GM12878 (cell line): ENCODE data around the gene RGS5.

Source experiments
- EGR1 ChIP-seq, 2 experiments: IDR thresholded peaks; 1 replicate in 1 of 2; 2 replicates in 1 of 2; pipeline ENCODE4 v1.6.1; 2011 to 2012; ENCODE audit warnings: low read depth in 2 of 2, low read length in 2 of 2, borderline replicate concordance in 1 of 2, mild to moderate bottlenecking in 1 of 2, moderate library complexity in 1 of 2
- MTA3 ChIP-seq: IDR thresholded peaks from 2 replicates; pipeline ENCODE4 v1.6.1; 2012; ENCODE audit warnings: low read length, inconsistent platforms, borderline replicate concordance
- POLR2AphosphoS2 ChIP-seq: IDR thresholded peaks from 2 replicates; pipeline ENCODE4 v1.6.1; 2011; ENCODE audit warnings: low read depth, mild to moderate bottlenecking, low read length, improper control_type of control experiment, moderate library complexity
- POLR2AphosphoS5 ChIP-seq: IDR thresholded peaks from 2 replicates; pipeline ENCODE4 v1.6.1; 2011; ENCODE audit warnings: mild to moderate bottlenecking, low read length, inconsistent platforms
- RCOR1 ChIP-seq: conservative IDR thresholded peaks from 2 replicates; pipeline ENCODE4 v1.6.1; 2012; ENCODE audit warnings: low read depth, low read length, improper control_type of control experiment
- SPI1 ChIP-seq: IDR thresholded peaks from 2 replicates; pipeline ENCODE4 v1.6.1; 2011; ENCODE audit warnings: low read depth, mild to moderate bottlenecking, low read length, moderate library complexity, borderline replicate concordance; ENCODE audit not compliant: insufficient read depth

DNA sequence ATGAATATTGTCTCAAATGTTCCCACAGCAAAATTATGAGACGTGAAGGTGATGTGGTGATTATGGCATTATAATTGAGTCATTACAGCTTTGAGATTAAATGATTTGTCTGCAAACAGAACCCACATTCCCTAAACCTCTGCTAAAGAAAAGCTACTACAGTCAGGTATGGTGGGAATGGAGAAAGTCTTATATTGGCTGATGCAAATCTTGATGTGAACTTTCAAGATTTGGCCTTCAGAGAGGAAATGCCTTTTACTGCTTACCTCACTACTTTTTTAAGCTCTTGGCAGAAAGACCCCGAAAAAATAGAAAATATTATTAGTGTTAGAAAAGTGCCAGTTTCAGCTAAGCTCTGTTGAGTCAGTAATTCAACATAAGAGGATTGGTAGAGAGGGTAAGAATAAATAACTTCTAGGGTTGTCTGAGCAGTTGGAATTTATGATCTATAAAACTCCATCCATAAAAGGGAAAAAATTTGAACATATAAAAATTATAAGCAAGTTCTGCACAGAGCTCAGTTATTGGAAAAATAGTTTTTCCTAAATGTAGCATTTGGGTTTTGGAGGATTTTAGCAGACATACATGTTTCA is 47.8 kb upstream of the RGS5 start:
- TF ChIP-seq POLR2AphosphoS5 (no peak), MTA3 (no peak), RCOR1 (no peak), POLR2AphosphoS2 (no peak), SPI1 (no peak), EGR1 (IDR thresholded peaks at IDR 0.05; ENCODE audit: borderline replicate concordance in 1 of 2, low read depth in 2 of 2, low read length in 2 of 2) (no peak)
